Right lobe of liver (tissue), 6 donors: ENCODE data around the gene ATP7B. TPM values are rescaled to one million over a fixed set of nuclear protein-coding genes. Genes with fewer than 3 reads are reported as not detected.
A peak's percentile ranks its signal among the peaks of the same experiment; 100 is the strongest.

Experiments used
- ATAC-seq, 4 donors: fragments of 200-7000 bp; cut with Tn5 transposase; one replicate each; pipeline ENCODE4 v1.9.1; 2020; ENCODE audit warnings: mild to moderate bottlenecking in 4 of 4, moderate library complexity in 4 of 4
- DNase-seq, 3 donors: peaks; one replicate each; pipeline ENCODE4 v3.0.0-alpha.2; 2020
- H3K27ac ChIP-seq, 3 donors: fragments of 200-600 bp; one replicate each; pipeline ENCODE4 v1.8.0; 2022
- H3K27me3 ChIP-seq, 2 donors: fragments of 200-600 bp; one replicate each; pipeline ENCODE4 v1.8.0; 2022
- H3K36me3 ChIP-seq, 4 donors: fragments of 200-600 bp; sonication (generic) in 1 of 4; one replicate each; pipeline versions ENCODE4 v1.5.1 to v1.8.0; 2017 to 2022; ENCODE audit warnings: control low read depth in 1 of 4
- H3K4me1 ChIP-seq, 4 donors: fragments of 200-600 bp; sonication (generic) in 1 of 4; one replicate each; pipeline versions ENCODE4 v1.5.1 to v1.8.0; 2017 to 2022; ENCODE audit warnings: control low read depth in 1 of 4
- H3K4me3 ChIP-seq, 3 donors: fragments of 200-600 bp; one replicate each; pipeline ENCODE4 v1.8.0; 2022
- H3K9me3 ChIP-seq, 4 donors: fragments of 200-600 bp; sonication (generic) in 1 of 4; one replicate each; pipeline versions ENCODE4 v1.5.1 to v1.8.0; 2017 to 2022; ENCODE audit warnings: control low read depth in 1 of 4
- CTCF ChIP-seq, 4 donors: fragments of 200-600 bp in 3 of 4; fragments of 450-650 bp in 1 of 4; IDR thresholded peaks; one replicate each; pipeline versions ENCODE4 v1.5.1 to v1.8.0; 2016 to 2022; ENCODE audit warnings: antibody characterized with exemption in 4 of 4, mild to moderate bottlenecking in 2 of 4
- POLR2A ChIP-seq: fragments of 450-650 bp; IDR thresholded peaks from one replicate; pipeline ENCODE4 v1.6.1; 2017; ENCODE audit warnings: antibody characterized with exemption, mild to moderate bottlenecking
- WGBS: methylation state at CpG from one replicate; pipeline ENCODE4 v1.1.6; 2018; ENCODE audit warnings: low coverage, low lambda C conversion rate; ENCODE audit not compliant: insufficient coverage; ENCODE audit errors: missing lambda C conversion rate; 5-methylcytosine and 5-hydroxymethylcytosine counted together
- intact Hi-C, 2 donors: fragments of 100-400 bp; cut with DNase I; formaldehyde crosslinking; loops; one replicate each; pipeline versions ENCODE4 v1.11.2 to v1.14.1; 2022
- total RNA-seq, 6 experiments: library from RNA; depleted of rRNA in 2 of 6; stranded (reverse); fragments of >200 nt in 2 of 6; fragmentation: NEBNext Ultra II Directional in 3 of 6; extraction: Animal tissue kit (Norgen Biotek cat#: 25700) in 3 of 6; gene quantifications; one replicate each; pipeline versions ENCODE4 v1.1.0 to v1.2.4, GENCODE V29; 2016 to 2023
- donor health status: DM: no; HTN: yes; CAD: no.
- donor health status: DM: no; HTN: no; CAD: no.
- donor health status: DM: no; HTN: no; CAD: no.
- donor health status: DM: no; HTN: yes; CAD: no.
- donor health status: DM: no; HTN: yes; CAD: no.

The ATP7B gene
- total RNA-seq, 6 experiments from 2014 or later, result 17.1 to 27.6 (median 21.6) TPM

GRCh38 chr13:52016296-52016695 lies 5.0 kb upstream of the ATP7B start:
- no peak overlapping the region for H3K4me3 ChIP-seq
- ATAC-seq, result no peak
- peaks cover 0 to 10% (median 4%) of the 10 kb centered on the region in 4 donors for H3K4me1 ChIP-seq
- intact Hi-C loops, result no loop called here
- no peaks in the 10 kb centered on the region for H3K27me3 ChIP-seq
- no peaks in the 10 kb centered on the region for H3K9me3 ChIP-seq
- no peak for TF ChIP-seq CTCF (IDR thresholded peaks at IDR 0.05)
- no peak for TF ChIP-seq POLR2A
- WGBS, result no CpG with 5 or more reads among the region's 3 CpGs
- no peak for DNase-seq
- no peak overlapping the region for H3K27ac ChIP-seq
- H3K36me3 ChIP-seq, result peaks cover 0 to 14% (median 0%) of the 10 kb centered on the region in 4 donors

GRCh38 chr13:52012512-52012836 lies 1.2 kb upstream of the ATP7B start:
- Histone ChIP-seq H3K27me3 (no peaks in the 10 kb centered on the region), H3K4me1 (peaks cover 0 to 19% (median 4%) of the 10 kb centered on the region in 4 donors), H3K9me3 (no peaks in the 10 kb centered on the region), H3K27ac (peak overlapping the region in 1 of 3 donors; percentile 42), H3K36me3 (no peaks in the 10 kb centered on the region), H3K4me3 (peak overlapping the region; percentile 92 to 94 (median 93))
- 0% methylated on average over 7 of the region's 8 CpGs for WGBS
- DNase-seq, result no peak
- ATAC-seq, result no peak
- intact Hi-C loops, result no loop called here
- TF ChIP-seq POLR2A, result no peak
- no peak for TF ChIP-seq CTCF (IDR thresholded peaks at IDR 0.05)

GRCh38 chr13:52011632-52012511 lies 622 bp upstream of the ATP7B start, which contains the start of gene ALG11:
ALG11 (plus strand) TSS chr13:52012398; CDS start chr13:52012419, 21 bp downstream.
- Histone ChIP-seq H3K4me1 (peaks cover 0 to 25% (median 7%) of the 10 kb centered on the region in 4 donors), H3K4me3 (peak within 1 kb of the TSS; percentile 92 to 94 (median 93)), H3K27ac (peak within 1 kb of the TSS; percentile 73 to 80 (median 78)), H3K27me3 (no peaks in the 10 kb centered on the region), H3K36me3 (no peaks in the 10 kb centered on the region), H3K9me3 (no peaks in the 10 kb centered on the region)
- intact Hi-C loops, result no loop called here
- TF ChIP-seq CTCF (IDR thresholded peaks at IDR 0.05), result no peak
- TF ChIP-seq POLR2A, result peak; percentile 90
- WGBS, result 0% methylated on average over 13 of the region's 82 CpGs
- DNase-seq (peak; percentile 99 to 100 (median 99)), ATAC-seq (peak; percentile 97 to 99 (median 97))

DNA sequence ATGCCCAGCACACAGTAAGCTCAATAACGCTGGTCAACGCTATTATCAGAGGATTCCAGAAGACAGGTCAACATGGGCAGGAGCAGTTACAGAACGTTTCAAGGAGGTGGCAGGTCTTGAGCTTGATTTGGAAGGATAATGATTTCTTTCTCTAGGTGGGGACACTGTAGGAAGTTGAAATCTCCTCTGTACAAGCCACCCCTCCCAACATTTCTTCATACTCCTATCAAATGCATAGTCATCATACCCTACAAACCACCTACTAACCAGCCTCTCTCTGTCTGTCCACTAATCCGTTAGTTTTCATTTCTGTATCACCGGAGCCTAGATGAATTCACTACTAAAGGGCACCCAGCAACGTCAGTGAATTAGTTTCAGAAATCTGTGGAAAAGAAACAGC lies 1.3 kb downstream of the ATP7B start:
- Histone ChIP-seq H3K4me3 (peak overlapping the region in 2 of 3 donors; percentile 92 to 94), H3K4me1 (peaks cover 0 to 31% (median 9%) of the 10 kb centered on the region in 4 donors), H3K36me3 (no peaks in the 10 kb centered on the region), H3K27ac (no peak overlapping the region), H3K9me3 (no peaks in the 10 kb centered on the region), H3K27me3 (no peaks in the 10 kb centered on the region)
- ATAC-seq (no peak), DNase-seq (no peak)
- intact Hi-C loops, result loop anchor here in 1 of 2 donors (10.0 kb wide), 1 partner anchor 115 kb away; the partner anchor contains the start of gene NEK5
- TF ChIP-seq CTCF (IDR thresholded peaks at IDR 0.05) (no peak), POLR2A (no peak)
- 33% methylated on average over 5 of the region's 6 CpGs for WGBS
